TTC549 (cell line): ENCODE results near the gene TMEM129.
"Not testable (repeated sequence)": the region's sequence is repeated elsewhere in the genome, so short reads cannot be mapped to it uniquely, and the experiment has no call there.

Experiments
- FAIRE-seq: peaks from 2 replicates; lab custom pipeline; 2012; peaks lifted over from hg19 to GRCh38; lab: Jason Lieb, UNC

Gene TMEM129

GRCh38 chr4:1720163-1720983 is 750 bp downstream of the TMEM129 start:
- no peak for FAIRE-seq

- no peak for FAIRE-seq
Measured at GRCh38 chr4:1718095-1718850, 2.9 kb downstream of the TMEM129 start.

GRCh38 chr4:1717129-1718094 is 3.7 kb downstream of the TMEM129 start:
- FAIRE-seq, result no peak

- FAIRE-seq, result no peak
Measured at GRCh38 chr4:1716065-1716945, 4.8 kb downstream of the TMEM129 start.

- no peak for FAIRE-seq
Measured at GRCh38 chr4:1715002-1715758, 5.9 kb downstream of the TMEM129 start.

GRCh38 chr4:1714303-1715001 is 6.7 kb downstream of the TMEM129 start:
- FAIRE-seq, result no peak

- FAIRE-seq, result no peak
Measured at GRCh38 chr4:1713003-1713851, 7.9 kb downstream of the TMEM129 start.

GRCh38 chr4:1712216-1713002 is 8.7 kb downstream of the TMEM129 start, which contains the start of gene SLBP:
Gene SLBP, minus strand, starts transcription at chr4:1712319. Its CDS starts 131 bp downstream, at chr4:1712188.
- FAIRE-seq, result no peak

GRCh38 chr4:1711571-1712215 is 9.4 kb downstream of the TMEM129 start:
- no peak for FAIRE-seq

- FAIRE-seq, result no peak
Measured at GRCh38 chr4:1711055-1711570, 10.0 kb downstream of the TMEM129 start.

GRCh38 chr4:1708581-1708980 is 12.5 kb downstream of the TMEM129 start:
- no peak for FAIRE-seq

GRCh38 chr4:1706358-1706757 is 14.8 kb downstream of the TMEM129 start:
- FAIRE-seq, result no peak

- no peak for FAIRE-seq
Measured at GRCh38 chr4:1705732-1706131, 15.4 kb downstream of the TMEM129 start.

GRCh38 chr4:1703867-1704266 is 17.3 kb downstream of the TMEM129 start:
- FAIRE-seq, result no peak

- FAIRE-seq, result not testable (repeated sequence)
Measured at GRCh38 chr4:1701671-1702070, 19.5 kb downstream of the TMEM129 start.

- no peak for FAIRE-seq
Measured at GRCh38 chr4:1695913-1696312, 25.2 kb downstream of the TMEM129 start.
